IPS-18a (cell line): Measurements from ENCODE around the gene CYCS.
"Not testable (repeated sequence)": the region's sequence is repeated elsewhere in the genome, so short reads cannot be mapped to it uniquely, and the experiment has no call there.

Experiments used
- H3K27ac ChIP-seq: one replicate; pipeline ENCODE4 v1.5.1; 2013; ENCODE audit warnings: low read length
- H3K27me3 ChIP-seq: one replicate; pipeline ENCODE4 v1.6.1; 2013; ENCODE audit warnings: mild to moderate bottlenecking, low read length; ENCODE audit not compliant: control insufficient read depth, insufficient read depth
- H3K36me3 ChIP-seq: one replicate; pipeline ENCODE4 v1.6.1; 2013; ENCODE audit warnings: low read depth, low read length; ENCODE audit not compliant: control insufficient read depth
- H3K4me1 ChIP-seq: one replicate; pipeline ENCODE4 v1.6.1; 2013; ENCODE audit warnings: low read depth, low read length; ENCODE audit not compliant: control insufficient read depth
- H3K4me3 ChIP-seq: one replicate; pipeline ENCODE4 v1.5.1; 2013; ENCODE audit warnings: low read length
- H3K9ac ChIP-seq: one replicate; pipeline ENCODE4 v1.6.1; 2013; ENCODE audit warnings: mild to moderate bottlenecking, low read length, moderate library complexity
- H3K9me3 ChIP-seq: one replicate; pipeline ENCODE4 v1.6.1; 2013; ENCODE audit warnings: low read depth, low read length; ENCODE audit not compliant: control insufficient read depth

Gene CYCS

GRCh38 chr7:25125137-25125946 lies at the start of gene CYCS:
TSS of gene CYCS (minus strand) at chr7:25125260. CDS start at chr7:25124119, 1,141 bp downstream.
- H3K27ac ChIP-seq: peak within 1 kb of the TSS; percentile 95
- H3K27me3 ChIP-seq: no peaks in the 10 kb centered on the region
- no peaks in the 10 kb centered on the region for H3K4me1 ChIP-seq
- peaks cover 28% of the 10 kb centered on the region for H3K36me3 ChIP-seq
- H3K9me3 ChIP-seq: no peaks in the 10 kb centered on the region
- H3K4me3 ChIP-seq: peak within 1 kb of the TSS; percentile 100
- peak within 1 kb of the TSS; percentile 98 for H3K9ac ChIP-seq

GRCh38 chr7:25173184-25173583 lies 48.1 kb upstream of the CYCS start:
- no peak overlapping the region for H3K9ac ChIP-seq
- no peak overlapping the region for H3K27ac ChIP-seq
- peaks cover 18% of the 10 kb centered on the region for H3K4me1 ChIP-seq
- H3K4me3 ChIP-seq: no peak overlapping the region
- no peaks in the 10 kb centered on the region for H3K36me3 ChIP-seq
- no peaks in the 10 kb centered on the region for H3K9me3 ChIP-seq
- peaks cover 4% of the 10 kb centered on the region for H3K27me3 ChIP-seq

- H3K9ac ChIP-seq: no peak overlapping the region
- no peaks in the 10 kb centered on the region for H3K9me3 ChIP-seq
- no peak overlapping the region for H3K27ac ChIP-seq
- no peaks in the 10 kb centered on the region for H3K36me3 ChIP-seq
- peaks cover 18% of the 10 kb centered on the region for H3K4me1 ChIP-seq
- no peaks in the 10 kb centered on the region for H3K27me3 ChIP-seq
- no peak overlapping the region for H3K4me3 ChIP-seq
Measured at GRCh38 chr7:25171516-25171915, 46.5 kb upstream of the CYCS start.

GRCh38 chr7:25171071-25171470 lies 46.0 kb upstream of the CYCS start:
- H3K4me3 ChIP-seq: no peak overlapping the region
- H3K27me3 ChIP-seq: no peaks in the 10 kb centered on the region
- no peak overlapping the region for H3K9ac ChIP-seq
- no peaks in the 10 kb centered on the region for H3K36me3 ChIP-seq
- peaks cover 18% of the 10 kb centered on the region for H3K4me1 ChIP-seq
- no peak overlapping the region for H3K27ac ChIP-seq
- H3K9me3 ChIP-seq: no peaks in the 10 kb centered on the region

- Histone ChIP-seq H3K4me1 (peaks cover 18% of the 10 kb centered on the region), H3K36me3 (no peaks in the 10 kb centered on the region), H3K27ac (no peak overlapping the region), H3K9ac (no peak overlapping the region), H3K27me3 (no peaks in the 10 kb centered on the region), H3K4me3 (no peak overlapping the region), H3K9me3 (no peaks in the 10 kb centered on the region)
Measured at GRCh38 chr7:25169683-25170082, 44.6 kb upstream of the CYCS start.

GRCh38 chr7:25168145-25168544 lies 43.1 kb upstream of the CYCS start:
- Histone ChIP-seq H3K9ac (no peak overlapping the region), H3K27ac (no peak overlapping the region), H3K9me3 (no peaks in the 10 kb centered on the region), H3K4me3 (no peak overlapping the region), H3K4me1 (peaks cover 18% of the 10 kb centered on the region), H3K27me3 (no peaks in the 10 kb centered on the region), H3K36me3 (no peaks in the 10 kb centered on the region)

- Histone ChIP-seq H3K36me3 (no peaks in the 10 kb centered on the region), H3K9ac (no peak overlapping the region), H3K27ac (no peak overlapping the region), H3K4me3 (no peak overlapping the region), H3K4me1 (peaks cover 18% of the 10 kb centered on the region), H3K9me3 (no peaks in the 10 kb centered on the region), H3K27me3 (no peaks in the 10 kb centered on the region)
Measured at GRCh38 chr7:25167262-25167843, 42.3 kb upstream of the CYCS start.

GRCh38 chr7:25159983-25160596 lies 35.0 kb upstream of the CYCS start:
- not testable (repeated sequence) for H3K9me3 ChIP-seq, H3K36me3 ChIP-seq, H3K27me3 ChIP-seq, H3K4me1 ChIP-seq, H3K4me3 ChIP-seq, H3K27ac ChIP-seq, H3K9ac ChIP-seq

- H3K27ac ChIP-seq: no peak overlapping the region
- no peaks in the 10 kb centered on the region for H3K4me1 ChIP-seq
- no peak overlapping the region for H3K9ac ChIP-seq
- H3K9me3 ChIP-seq: no peaks in the 10 kb centered on the region
- H3K4me3 ChIP-seq: no peak overlapping the region
- no peaks in the 10 kb centered on the region for H3K27me3 ChIP-seq
- no peaks in the 10 kb centered on the region for H3K36me3 ChIP-seq
Measured at GRCh38 chr7:25158966-25159365, 33.9 kb upstream of the CYCS start.

GRCh38 chr7:25151773-25152172 lies 26.7 kb upstream of the CYCS start:
- H3K27me3 ChIP-seq: no peaks in the 10 kb centered on the region
- no peaks in the 10 kb centered on the region for H3K36me3 ChIP-seq
- no peaks in the 10 kb centered on the region for H3K9me3 ChIP-seq
- no peak overlapping the region for H3K4me3 ChIP-seq
- H3K4me1 ChIP-seq: peaks cover 15% of the 10 kb centered on the region
- H3K9ac ChIP-seq: no peak overlapping the region
- H3K27ac ChIP-seq: no peak overlapping the region

- Histone ChIP-seq H3K27me3 (no peaks in the 10 kb centered on the region), H3K36me3 (no peaks in the 10 kb centered on the region), H3K4me3 (no peak overlapping the region), H3K9me3 (no peaks in the 10 kb centered on the region), H3K27ac (no peak overlapping the region), H3K4me1 (peaks cover 15% of the 10 kb centered on the region), H3K9ac (no peak overlapping the region)
Measured at GRCh38 chr7:25149836-25150235, 24.8 kb upstream of the CYCS start.
